Vagina (tissue), 2 donors: ENCODE results near the gene NCAPD2. TPM values are rescaled to one million over a fixed set of nuclear protein-coding genes. Genes with fewer than 3 reads are reported as not detected.

Source experiments
- DNase-seq, 2 donors: peaks; one replicate each; pipeline ENCODE4 v3.0.0-alpha.2; 2017; ENCODE audit errors: extremely low spot score in 2 of 2
- H3K27ac ChIP-seq: fragments of 200-600 bp; sonication (generic); one replicate; pipeline ENCODE4 v1.5.1; 2019
- H3K27me3 ChIP-seq: fragments of 200-600 bp; sonication (generic); one replicate; pipeline ENCODE4 v1.5.1; 2019
- H3K36me3 ChIP-seq, 2 donors: fragments of 200-600 bp; sonication (generic); one replicate each; pipeline ENCODE4 v1.5.1; 2017 to 2019
- H3K4me1 ChIP-seq: fragments of 200-600 bp; sonication (generic); one replicate; pipeline ENCODE4 v1.5.1; 2019
- H3K4me3 ChIP-seq, 2 donors: fragments of 200-600 bp; sonication (generic); 1 replicate in 1 of 2; 2 replicates in 1 of 2; pipeline ENCODE4 v1.5.1; 2016 to 2019
- H3K9me3 ChIP-seq: fragments of 200-600 bp; sonication (generic); one replicate; pipeline ENCODE4 v1.5.1; 2019
- CTCF ChIP-seq, 3 experiments: fragments of 450-650 bp in 2 of 3; fragments of 200-600 bp in 1 of 3; sonication (generic) in 1 of 3; IDR thresholded peaks; one replicate each; pipeline ENCODE4 v1.5.1; 2017 to 2019; ENCODE audit warnings: antibody characterized with exemption in 3 of 3, mild to moderate bottlenecking in 2 of 3, moderate library complexity in 2 of 3
- POLR2A ChIP-seq, 2 donors: fragments of 450-650 bp; IDR thresholded peaks; one replicate each; pipeline ENCODE4 v1.6.1; 2017; ENCODE audit warnings: antibody characterized with exemption in 2 of 2, mild to moderate bottlenecking in 2 of 2, moderate library complexity in 2 of 2
- POLR2AphosphoS5 ChIP-seq, 2 donors: sonication (generic); formaldehyde crosslinking; IDR thresholded peaks; one replicate each; pipeline ENCODE4 v1.9.0; 2017; ENCODE audit warnings: antibody characterized with exemption in 2 of 2, mild to moderate bottlenecking in 2 of 2, low read depth in 1 of 2; ENCODE audit not compliant: insufficient read depth in 1 of 2
- intact Hi-C: fragments of 100-400 bp; cut with DNase I; formaldehyde crosslinking; loops from one replicate; pipeline ENCODE4 v1.15.1; 2023
- total RNA-seq: library from RNA; depleted of rRNA; stranded (reverse); fragments of >200 nt; gene quantifications from one replicate; pipeline ENCODE4 v1.2.3, GENCODE V29; 2016

NCAPD2 gene, protein sequence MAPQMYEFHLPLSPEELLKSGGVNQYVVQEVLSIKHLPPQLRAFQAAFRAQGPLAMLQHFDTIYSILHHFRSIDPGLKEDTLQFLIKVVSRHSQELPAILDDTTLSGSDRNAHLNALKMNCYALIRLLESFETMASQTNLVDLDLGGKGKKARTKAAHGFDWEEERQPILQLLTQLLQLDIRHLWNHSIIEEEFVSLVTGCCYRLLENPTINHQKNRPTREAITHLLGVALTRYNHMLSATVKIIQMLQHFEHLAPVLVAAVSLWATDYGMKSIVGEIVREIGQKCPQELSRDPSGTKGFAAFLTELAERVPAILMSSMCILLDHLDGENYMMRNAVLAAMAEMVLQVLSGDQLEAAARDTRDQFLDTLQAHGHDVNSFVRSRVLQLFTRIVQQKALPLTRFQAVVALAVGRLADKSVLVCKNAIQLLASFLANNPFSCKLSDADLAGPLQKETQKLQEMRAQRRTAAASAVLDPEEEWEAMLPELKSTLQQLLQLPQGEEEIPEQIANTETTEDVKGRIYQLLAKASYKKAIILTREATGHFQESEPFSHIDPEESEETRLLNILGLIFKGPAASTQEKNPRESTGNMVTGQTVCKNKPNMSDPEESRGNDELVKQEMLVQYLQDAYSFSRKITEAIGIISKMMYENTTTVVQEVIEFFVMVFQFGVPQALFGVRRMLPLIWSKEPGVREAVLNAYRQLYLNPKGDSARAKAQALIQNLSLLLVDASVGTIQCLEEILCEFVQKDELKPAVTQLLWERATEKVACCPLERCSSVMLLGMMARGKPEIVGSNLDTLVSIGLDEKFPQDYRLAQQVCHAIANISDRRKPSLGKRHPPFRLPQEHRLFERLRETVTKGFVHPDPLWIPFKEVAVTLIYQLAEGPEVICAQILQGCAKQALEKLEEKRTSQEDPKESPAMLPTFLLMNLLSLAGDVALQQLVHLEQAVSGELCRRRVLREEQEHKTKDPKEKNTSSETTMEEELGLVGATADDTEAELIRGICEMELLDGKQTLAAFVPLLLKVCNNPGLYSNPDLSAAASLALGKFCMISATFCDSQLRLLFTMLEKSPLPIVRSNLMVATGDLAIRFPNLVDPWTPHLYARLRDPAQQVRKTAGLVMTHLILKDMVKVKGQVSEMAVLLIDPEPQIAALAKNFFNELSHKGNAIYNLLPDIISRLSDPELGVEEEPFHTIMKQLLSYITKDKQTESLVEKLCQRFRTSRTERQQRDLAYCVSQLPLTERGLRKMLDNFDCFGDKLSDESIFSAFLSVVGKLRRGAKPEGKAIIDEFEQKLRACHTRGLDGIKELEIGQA (N-terminal part only)
- 25.5 TPM for total RNA-seq

GRCh38 chr12:6493497-6494257, at the start of gene NCAPD2:
Gene NCAPD2, plus strand, starts transcription at chr12:6494102. Its CDS starts 997 bp downstream, at chr12:6495099.
- Histone ChIP-seq H3K27ac (peak within 1 kb of the TSS; percentile 96), H3K36me3 (peaks cover 0 to 21% of the 10 kb centered on the region in 2 donors), H3K9me3 (no peaks in the 10 kb centered on the region), H3K4me3 (peak within 1 kb of the TSS; percentile 77 to 90), H3K4me1 (peaks cover 25% of the 10 kb centered on the region), H3K27me3 (no peaks in the 10 kb centered on the region)
- intact Hi-C loops = loop anchor here (5.0 kb wide), 1 partner anchor 39 kb away; the partner anchor contains the start of gene GAPDH
- peak; percentile 98 for DNase-seq
- TF ChIP-seq CTCF (IDR thresholded peaks at IDR 0.05) = peak in 1 of 3 experiments; percentile 65
- TF ChIP-seq POLR2A (IDR thresholded peaks at IDR 0.05) = no peak
- TF ChIP-seq POLR2AphosphoS5 (IDR thresholded peaks at IDR 0.05; ENCODE audit: insufficient read depth in 1 of 2, low read depth in 1 of 2) = peak in 1 of 2 donors; percentile 86

DNA sequence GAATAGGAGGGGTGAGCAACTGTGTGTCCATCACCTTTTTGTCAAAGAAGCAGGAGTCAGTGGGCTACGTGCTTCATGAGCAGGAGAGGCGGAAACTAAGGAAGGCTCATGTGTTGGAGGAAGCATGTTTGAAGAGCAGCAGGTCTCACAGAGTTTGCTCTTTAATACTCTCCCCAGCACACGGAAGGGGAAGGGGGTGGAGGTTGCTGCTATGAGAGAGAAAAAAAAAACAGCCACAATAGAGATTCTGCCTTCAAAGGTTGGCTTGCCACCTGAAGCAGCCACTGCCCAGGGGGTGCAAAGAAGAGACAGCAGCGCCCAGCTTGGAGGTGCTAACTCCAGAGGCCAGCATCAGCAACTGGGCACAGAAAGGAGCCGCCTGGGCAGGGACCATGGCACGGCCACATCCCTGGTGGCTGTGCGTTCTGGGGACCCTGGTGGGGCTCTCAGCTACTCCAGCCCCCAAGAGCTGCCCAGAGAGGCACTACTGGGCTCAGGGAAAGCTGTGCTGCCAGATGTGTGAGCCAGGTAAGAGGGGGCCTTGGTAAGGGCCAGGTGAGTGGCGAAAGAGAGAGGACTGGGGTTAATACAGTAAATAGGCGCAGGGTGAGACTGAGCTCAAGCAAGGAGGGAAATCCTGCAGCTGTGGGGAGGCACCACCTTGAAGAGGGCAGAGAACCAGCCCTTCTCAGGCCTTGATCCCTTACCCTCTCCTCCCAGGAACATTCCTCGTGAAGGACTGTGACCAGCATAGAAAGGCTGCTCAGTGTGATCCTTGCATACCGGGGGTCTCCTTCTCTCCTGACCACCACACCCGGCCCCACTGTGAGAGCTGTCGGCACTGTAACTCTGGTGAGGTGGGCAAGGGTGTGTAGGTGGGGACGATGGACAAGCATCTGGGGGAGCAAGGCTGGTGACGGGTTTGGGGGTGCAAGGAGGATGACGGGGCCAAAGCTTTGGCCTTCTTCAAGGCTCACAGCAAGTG, 48.9 kb upstream of the NCAPD2 start, which contains the start of gene CD27:
TSS of gene CD27 (plus strand) at position 252 of the 985 bp plus-strand sequence. CDS start at position 393, 141 bp downstream.
- no peak within 1 kb of the TSS for H3K27ac ChIP-seq
- H3K27me3 ChIP-seq = no peaks in the 10 kb centered on the region
- no peaks in the 10 kb centered on the region for H3K9me3 ChIP-seq
- intact Hi-C loops = no loop called here
- H3K4me1 ChIP-seq = peaks cover 9% of the 10 kb centered on the region
- no peak for DNase-seq
- no peak for TF ChIP-seq POLR2A (IDR thresholded peaks at IDR 0.05)
- TF ChIP-seq CTCF (IDR thresholded peaks at IDR 0.05) = no peak
- TF ChIP-seq POLR2AphosphoS5 (IDR thresholded peaks at IDR 0.05; ENCODE audit: insufficient read depth in 1 of 2, low read depth in 1 of 2) = no peak
- H3K4me3 ChIP-seq = peak within 1 kb of the TSS in 1 of 2 donors; percentile 15
- H3K36me3 ChIP-seq = no peaks in the 10 kb centered on the region

- intact Hi-C loops = loop anchor here (2.0 kb wide), 1 partner anchor 19 kb away; no protein-coding TSS in a partner anchor
- Histone ChIP-seq H3K4me1 (peaks cover 37% of the 10 kb centered on the region), H3K27me3 (no peaks in the 10 kb centered on the region), H3K36me3 (peaks cover 0 to 18% of the 10 kb centered on the region in 2 donors), H3K4me3 (peak overlapping the region; percentile 70 to 80), H3K9me3 (no peaks in the 10 kb centered on the region), H3K27ac (peak overlapping the region; percentile 95)
- DNase-seq = no peak
- no peak for TF ChIP-seq CTCF (IDR thresholded peaks at IDR 0.05)
- TF ChIP-seq POLR2A (IDR thresholded peaks at IDR 0.05) = no peak
- no peak for TF ChIP-seq POLR2AphosphoS5 (IDR thresholded peaks at IDR 0.05; ENCODE audit: insufficient read depth in 1 of 2, low read depth in 1 of 2)
Observed at GRCh38 chr12:6450091-6450868, 43.6 kb upstream of the NCAPD2 start.
